Measurements from ENCODE around the gene SND1.
"Not testable (repeated sequence)": the region's sequence is repeated elsewhere in the genome, so short reads cannot be mapped to it uniquely, and the experiment has no call there.

The SND1 gene

DNA sequence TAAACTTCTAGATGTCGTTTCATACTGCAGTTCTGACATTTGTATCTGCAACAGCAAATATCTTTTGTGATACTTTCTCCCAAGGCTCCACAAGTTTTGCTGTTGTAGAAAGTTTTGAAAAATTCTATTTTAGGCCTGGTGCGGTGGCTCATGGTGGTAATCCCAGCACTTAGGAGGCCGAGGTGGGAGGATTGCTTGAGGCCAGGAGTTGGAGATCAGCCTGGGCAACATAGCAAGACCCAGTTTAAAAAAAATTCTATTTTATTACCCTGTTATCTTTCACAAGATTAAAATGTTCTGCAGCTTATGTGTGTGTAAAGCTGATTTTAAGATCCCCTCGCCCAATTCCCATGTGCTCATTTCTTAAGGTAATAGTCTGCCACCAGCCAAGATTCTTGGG is 1.4 kb downstream of the SND1 start:
- DNase-seq = no peak

DNA sequence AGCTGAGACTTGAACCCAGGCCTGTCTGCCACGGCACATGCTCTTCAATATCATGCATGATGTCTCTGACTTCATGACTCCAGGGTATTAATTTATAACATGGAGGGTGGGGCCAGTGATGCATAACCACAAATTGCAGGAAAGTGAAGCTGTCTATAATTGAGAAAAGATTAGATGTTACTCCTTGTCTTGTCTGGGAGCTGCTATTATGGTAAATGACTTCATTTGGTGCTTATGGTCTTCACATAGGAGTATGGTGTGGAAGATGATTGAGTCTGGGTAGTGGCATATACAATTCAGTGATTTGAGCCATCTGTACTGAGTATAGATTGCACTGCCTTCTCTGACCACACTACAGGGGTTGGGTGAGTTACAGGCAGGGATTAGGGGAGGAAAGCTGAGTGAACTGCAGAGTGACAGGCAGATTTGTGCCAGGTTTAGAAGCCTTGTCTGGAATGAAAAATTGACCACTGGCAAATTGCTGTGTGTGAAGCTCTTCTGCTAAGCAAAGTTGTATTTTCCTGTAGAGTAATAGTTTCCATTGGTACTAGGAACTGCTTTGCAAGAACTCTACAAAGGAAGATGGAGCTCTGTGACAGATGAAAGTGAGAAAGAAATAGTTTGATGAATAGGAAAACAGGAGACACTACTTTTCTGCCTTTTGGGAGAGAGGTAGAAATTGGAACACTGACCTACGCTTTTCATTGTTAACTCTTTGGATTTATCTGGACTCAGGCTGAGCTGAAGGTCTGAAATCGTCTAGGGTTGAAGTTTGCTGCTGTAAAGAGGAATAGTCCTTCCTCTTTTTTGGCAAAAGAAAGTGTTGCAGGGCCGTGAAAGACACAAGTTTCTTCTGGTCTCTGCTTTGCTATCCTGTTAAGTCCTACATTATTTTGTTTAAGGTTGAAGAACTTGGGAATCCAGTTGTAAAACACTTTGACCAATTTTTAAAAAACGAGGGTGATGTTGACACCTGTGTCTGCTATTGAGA is 2.7 kb downstream of the SND1 start:
- DNase-seq = peak; percentile 10

DNA sequence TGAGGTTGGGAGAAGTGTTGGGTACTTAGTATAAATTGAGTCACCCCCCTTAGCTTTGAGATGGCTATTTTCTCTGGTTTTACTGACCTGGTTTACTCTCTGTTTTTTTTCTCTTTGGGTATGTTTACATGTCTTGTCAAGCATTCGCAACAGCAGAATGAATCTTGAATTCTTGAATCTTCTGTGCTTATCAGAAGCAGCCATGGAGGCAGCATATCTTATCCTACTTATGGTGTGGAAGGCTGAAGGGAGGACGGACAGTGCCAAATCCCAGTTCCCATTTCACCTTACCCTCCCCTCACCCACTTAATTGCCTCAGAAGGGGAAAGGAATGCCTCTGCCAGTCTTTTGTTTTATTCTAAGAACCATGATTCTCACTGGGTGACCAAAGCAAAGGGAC is 3.7 kb downstream of the SND1 start:
- DNase-seq = no peak

DNA sequence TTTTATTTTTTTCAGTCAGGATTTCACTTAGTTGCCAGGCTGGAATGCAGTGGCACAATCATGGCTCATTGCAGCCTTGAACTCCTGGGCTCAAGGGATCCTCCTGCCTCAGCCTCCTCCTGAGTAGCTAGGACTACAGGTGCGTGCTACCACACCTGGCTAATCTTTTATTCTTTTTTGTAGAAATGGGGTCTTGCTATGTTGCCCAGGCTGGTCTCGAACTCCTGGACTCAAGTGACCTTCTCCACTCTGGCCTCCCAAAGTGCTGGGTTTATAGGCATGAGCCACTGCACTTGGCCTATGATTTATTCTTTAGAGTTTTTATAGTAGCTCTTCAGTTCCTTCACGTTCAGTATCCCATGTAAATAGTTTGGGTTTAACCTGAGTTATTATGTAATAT is 5.5 kb downstream of the SND1 start:
- no peak for DNase-seq

DNA sequence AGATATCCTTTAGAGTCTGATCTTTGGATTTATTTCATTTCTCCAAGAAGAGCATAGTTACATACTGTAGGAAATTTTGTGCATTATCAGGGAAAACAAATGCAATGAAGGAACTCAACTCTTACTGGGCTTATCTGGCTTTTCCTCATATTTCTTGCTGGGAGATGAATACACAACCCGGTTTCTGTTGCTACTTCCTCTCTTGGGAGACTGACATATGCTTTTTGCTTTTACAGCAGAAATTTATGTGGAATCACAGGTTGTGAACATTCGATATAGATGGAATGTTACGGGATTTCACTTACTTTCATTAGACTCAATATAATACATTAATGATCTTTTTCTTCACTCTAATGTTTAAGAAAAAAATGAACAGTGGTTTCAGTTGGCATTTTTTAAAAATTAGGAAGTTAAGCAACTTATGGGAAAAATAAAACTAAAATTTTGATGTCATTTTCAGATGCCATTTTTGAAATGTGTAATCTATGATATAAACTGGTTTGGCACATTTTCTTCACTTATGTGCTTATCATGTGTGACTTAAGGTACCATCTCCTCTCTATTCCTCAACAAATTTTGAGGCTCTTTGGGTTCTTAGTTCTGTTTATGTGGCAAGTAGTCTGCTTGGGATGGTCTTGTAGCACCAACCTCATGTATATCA is 7.1 kb downstream of the SND1 start:
- no peak for DNase-seq

DNA sequence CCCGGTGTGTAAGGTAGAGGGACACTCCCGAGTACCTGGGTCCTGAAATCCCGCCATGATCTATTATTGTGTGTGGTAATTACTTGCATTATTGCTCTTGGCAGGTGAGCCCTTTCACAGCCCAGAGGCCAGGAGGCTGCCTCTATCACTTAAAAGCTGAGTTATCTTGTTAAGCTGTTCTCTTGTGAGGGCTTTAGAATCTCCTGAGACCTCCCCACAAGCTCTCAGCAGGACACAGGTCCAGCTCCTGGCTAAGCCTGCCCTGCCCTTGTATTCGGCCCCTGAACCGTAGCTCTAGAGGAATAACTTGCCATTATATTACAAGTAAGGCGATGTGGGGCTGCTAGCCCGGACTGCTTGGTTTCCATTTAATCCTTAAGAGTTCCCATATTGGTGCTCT is 13.9 kb downstream of the SND1 start:
- no peak for DNase-seq

DNA sequence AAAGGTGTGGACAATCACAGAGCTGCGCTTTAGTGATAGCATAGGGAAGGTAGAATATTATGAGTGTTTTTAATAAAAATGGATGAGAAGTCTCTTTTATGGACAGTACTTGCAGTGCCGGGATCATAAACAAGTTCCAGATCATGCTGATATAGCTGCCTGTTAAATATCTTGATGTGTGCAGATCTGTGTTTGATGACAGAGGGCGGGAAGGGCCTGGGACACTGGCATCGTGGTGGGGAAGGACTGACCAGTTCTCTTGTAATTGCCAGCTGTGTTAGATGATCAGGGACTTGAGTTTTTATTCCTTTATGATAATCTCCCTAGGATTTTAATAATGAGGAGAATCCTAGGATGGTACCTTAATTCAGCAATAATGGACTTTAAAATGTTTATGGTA is 14.6 kb downstream of the SND1 start:
- DNase-seq = no peak

DNA sequence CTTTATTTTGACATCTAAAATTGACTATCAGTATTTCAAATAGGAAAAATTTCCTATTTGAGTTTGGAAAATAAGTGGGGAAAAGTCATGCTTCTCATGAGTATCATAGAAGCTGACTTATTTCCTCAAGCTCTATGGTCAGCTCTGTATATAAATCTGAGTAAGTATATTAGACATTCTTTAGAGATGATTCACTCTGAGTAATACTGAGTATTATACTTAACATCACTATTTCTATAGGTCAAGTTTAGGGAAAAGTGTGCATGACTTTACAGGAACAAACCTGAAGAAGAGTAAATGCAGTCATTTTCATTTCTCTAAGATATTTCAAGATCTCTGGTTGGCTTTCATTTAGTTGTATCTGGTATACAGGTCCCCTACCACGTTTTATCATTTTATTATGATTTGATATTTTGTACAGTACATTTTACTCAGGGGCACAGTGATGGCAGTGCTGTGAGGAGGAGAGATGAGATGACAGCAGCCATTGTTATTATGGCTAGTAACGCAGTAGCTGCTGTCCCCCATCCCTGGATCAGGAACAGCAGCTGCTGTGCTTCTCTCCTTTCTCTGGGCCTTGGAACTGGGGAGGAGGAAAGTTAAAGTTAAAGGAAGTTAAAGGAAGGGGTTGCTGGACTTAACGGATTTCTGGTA is 15.2 kb downstream of the SND1 start:
- DNase-seq = no peak

DNA sequence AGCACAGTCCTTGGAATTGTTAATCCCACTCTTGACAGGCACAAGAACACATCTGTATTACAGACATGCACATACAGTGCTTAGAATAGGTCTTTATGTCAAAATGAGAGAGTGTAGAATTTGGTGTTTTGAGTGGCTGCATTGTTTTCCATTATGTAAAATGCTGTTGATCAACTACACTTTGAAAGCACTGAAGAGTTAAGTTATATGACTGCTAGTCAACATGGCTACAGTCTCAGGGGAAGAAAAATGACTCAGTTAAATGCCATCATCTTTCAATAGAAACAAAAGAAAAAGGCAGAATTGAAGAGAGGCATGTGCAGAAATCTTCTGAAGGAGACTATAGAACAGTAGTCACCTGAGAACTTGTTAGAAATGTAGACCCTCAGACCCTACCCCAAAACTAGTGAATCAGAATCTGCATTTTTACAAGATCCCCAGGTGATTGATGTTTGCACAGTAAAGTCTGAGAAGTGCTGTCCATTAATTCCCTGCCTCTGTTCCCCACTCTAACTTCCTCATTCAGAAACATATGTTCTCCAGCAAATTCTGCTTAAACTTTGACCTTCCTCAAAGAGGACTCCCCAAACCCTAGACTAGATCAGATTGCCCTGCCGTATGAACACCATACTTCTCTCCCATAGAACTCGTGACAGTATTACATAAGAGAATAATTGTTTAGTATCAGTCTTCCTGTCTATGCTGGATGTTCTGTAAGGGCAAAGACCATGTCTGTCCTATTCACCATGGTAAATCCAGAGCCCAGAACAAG is 16.0 kb downstream of the SND1 start:
- no peak for DNase-seq

DNA sequence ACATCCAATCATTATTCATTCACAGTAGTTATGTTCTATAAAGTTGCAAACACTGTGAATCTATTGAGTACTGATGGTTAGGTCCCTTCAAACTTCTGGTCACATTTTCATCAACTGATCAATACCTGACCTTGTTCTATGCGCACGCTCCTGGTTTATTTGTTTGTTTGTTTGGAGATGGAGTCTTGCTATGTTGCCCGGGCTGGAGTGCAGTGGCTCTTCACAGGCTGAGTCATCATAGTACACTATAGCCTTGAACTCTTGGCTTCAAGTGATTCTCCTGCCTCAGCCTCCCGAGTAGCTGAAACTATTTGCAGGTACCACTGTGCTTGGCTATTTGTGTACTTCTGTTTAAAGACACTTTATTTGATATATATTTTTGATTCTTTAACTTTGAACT is 19.3 kb downstream of the SND1 start:
- no peak for DNase-seq

DNA sequence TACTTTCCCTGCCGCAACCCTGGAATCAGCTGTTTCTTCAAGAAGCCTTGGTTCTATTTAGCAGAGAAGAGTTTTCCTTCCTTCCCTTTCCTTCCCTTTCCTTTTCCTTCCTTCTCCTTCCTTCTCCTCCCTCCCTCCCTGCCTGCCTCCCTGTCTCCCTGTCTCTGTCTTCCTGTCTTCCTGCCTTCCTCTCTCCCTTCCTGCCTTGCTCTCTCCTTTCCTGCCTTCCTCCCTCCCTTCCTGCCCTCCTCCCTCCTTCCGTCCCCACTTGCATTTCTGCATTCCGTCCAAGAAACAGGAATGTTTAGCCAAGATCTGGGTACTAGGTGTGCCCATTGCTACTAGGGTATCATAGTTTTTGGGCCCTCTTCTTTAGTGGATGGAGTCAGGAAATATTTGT is 21.9 kb downstream of the SND1 start:
- no peak for DNase-seq

DNA sequence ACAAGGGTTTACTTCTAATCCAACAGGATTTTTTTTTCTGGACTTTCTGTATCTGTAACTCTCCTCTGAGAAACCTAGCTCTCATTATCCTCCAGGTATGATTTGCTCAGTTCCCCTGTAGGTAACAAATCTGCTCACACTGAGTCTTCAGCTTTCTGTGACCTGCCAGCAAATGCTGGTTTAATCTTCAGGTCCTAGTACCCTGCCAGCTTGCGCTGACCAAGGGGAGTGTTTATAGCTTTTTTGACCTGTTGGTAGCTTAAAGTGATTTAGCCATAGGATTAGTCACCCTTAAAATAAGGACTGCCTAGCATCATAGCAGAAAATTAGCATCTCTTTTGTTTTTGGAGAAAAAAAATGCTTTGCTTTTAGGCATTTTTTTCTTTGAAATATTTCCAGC is 22.4 kb downstream of the SND1 start:
- DNase-seq = no peak

DNA sequence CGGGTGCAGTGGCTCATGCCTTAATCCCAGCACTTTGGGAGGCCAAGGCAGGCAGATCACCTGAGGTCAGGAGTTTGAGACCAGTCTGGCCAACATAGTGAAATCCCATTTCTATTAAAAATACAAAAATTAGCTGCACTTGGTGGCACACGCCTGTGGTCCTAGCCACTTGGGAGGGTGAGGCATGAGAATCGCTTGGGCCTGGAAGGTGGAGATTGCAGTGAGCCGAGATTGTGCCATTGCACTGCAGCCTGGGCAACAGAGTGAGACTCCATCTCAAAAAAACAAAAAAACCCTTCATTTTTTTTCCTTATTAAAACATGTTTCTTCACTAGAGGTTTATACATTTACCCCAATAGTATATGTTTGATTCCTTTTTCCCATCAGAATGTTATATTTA is 22.9 kb downstream of the SND1 start:
- not testable (repeated sequence) for DNase-seq

DNA sequence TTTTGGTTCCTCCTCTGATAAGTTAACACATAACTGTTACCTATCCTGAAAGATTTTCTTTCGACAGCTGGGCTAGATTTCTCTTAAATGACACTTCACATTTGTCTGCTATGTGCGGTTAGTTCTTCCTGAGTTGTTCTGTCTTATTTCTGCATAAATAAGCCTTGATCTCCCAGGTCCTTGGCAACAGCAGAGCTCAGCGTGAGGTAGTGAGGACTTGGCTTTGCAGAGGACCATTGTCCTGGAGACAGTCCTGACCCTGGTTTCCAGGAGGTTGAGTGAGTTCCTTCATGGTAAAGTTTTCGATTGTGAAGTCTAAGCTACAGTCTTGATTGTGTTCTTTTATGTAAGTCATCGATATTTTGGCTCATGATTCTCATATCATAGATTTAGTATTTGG is 23.7 kb downstream of the SND1 start:
- no peak for DNase-seq

DNA sequence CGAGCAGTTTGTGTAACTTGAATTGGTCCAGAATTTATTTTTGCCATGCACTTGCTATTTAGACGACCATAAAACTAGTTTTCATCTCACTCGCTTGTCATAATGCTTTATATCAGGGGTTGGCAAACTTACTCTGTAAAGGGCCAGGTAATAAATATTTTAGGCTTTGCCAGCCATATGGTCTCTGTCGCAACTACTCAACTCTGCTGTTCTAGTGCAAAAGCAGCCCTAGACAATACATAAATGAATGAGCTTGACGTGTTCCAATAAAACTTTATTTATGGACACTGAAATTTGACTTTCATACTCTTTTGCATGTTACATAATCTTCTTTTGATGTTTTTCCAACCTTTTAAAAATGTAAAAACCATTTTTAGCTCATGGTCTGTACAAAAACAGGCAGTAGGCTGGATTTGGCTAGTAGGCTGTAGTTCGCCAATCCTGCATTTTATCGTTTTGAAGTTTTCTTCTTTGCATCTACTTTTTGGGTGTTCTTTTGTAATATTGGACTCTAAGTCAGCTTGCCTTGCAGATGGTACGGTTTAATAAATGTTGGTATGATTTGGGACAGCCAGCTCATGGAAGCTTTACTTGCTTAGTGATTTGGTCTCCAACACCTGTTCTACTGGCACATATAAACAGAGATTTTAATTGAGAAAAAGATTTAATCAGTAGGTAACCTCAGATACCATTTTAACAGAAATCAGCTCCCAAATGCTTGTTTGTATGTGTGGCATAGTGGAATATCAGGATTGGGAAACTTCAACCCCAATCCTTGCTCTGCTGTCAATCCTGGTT is 25.6 kb downstream of the SND1 start:
- no peak for DNase-seq

DNA sequence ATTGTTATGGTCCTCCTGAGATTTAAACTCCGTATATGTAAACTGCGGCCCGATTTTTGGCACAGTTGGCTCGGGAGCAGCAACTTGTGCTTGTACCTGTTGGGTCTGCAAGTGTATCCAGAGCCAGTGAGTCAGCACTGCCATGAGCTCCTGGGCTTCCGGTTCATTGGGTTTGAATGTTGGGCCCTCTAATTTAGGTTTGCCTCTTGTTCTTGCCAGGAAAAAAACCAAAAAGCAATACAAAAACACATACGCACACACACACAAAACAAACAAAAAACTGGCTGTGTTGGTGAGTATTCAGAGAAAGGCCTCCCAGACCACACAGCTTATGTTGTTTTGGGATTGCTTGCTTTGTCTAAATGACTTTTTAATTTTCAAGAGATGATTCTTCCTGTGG is 26.3 kb downstream of the SND1 start:
- DNase-seq = no peak

DNA sequence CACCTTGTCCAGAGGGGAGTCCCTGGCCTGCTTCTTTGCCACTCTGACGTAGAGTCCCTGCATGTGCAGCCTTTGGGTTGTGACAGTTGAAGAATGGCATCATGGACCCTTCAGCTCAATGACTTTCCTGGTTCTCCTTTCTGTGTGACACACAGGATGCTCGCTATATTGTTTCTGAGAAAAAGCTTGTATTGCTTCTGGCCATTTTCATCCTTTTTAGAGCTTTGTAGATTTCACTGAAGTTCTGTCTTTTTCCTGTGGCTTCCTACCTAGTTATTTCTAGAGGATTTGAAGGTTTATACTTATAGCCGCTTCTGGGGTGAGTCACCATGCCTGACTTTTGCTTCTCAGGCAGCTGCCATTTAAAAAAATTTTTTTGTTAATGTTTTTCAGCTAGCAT is 27.0 kb downstream of the SND1 start:
- DNase-seq = no peak

DNA sequence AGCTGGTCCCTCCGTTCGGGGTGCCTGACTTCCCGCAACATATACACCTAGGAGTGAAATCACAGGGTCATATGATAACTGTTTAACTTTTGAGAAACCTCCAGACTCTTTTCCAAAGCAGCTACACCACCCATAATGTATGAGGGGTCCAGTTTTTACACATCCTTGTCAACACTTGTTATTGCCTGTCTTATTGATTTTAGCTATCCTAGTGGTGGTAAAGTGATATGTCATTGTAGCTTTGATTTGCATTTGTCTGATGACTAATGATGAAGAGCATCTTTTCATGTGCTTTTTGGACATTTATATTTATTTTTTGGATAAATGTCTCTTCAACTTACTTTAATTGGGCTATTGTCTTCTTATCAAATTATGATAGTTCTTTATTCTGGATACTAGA is 29.0 kb downstream of the SND1 start:
- no peak for DNase-seq

DNA sequence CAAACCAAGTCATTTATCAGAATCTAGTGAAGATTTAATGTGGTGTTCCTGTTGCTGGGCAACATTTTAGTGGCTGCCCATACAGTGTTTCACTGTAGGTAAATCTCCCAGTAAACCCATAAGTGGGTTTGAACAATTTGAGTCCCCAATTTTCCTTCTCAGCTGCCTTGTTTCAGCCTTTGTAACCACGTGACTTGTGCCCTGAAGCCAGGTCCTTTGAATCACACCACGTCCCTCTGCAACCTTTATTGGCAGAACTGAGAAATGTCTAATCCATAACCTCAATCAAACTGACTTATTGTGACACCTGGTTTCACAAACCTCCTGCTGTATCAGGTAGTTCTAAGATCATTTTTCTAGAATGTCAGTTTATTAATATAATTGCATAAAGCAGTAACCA is 30.1 kb downstream of the SND1 start:
- no peak for DNase-seq

DNA sequence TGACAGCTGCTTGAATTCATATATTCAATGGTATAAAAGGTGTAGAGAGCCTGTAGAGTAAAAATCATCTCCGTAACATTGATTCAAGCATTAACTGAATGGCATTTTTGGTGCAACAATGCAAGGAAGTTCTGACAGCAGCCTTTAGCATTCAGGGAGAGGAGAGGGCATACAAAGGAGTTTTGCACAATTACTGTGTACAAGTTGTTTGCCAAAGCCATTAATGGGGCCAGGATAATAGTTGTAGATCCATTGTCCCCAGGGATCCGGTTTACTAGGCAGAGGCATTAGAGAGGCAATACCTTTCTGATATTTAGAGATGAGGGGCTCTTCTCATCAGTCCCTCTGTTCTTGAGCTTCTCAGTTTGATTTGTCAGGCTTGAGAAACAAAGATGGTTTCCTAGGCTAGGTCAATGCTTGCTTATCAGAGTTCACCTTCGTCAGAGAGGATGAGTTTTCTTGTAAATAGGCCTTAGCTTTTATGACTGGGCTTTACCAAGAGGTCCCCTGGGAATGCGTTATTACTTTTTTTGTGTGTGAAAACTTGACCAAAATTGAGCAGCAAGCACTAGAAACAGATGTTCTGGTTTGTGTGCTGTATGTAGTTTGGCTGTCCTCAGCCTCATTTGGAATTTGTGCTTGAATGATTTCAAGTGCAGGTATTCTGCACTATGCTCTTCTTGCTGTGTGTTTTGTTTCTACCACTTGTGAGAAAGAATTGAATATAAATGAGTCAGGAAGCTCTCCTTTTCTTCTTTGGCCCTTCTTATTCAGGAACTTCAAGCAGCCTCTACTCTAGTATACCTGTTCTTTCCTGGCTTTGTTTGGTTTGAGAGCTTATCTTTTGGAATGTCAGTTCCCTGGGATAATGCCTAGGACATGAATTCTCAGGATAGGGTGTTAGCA is 32.0 kb downstream of the SND1 start:
- no peak for DNase-seq

DNA sequence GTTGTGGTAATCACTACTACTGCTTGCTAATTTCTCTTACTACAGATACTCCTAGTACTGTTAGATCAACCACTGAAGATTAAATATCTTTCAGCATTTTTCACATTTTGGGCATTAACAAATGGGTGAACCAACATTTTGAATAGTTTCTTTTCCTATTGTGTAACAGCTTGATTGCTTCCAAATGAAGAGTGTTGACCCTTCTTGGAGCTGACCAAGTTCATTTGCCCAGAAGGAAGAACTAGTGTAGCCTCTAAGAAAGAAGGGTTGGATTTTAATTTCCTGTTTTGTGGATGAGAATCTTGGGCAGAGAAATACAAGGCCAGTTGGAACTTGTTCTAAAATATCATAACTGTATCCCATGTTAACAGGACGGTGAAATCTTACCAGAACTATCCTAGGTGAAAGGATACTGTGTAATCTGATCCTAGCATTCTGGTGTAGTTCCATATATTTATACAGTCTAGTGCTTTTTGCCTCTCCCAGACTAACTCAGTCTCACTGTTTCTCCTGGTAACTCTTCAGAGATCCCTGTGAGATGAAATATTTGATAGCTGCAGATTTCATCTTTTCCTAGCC is 37.3 kb downstream of the SND1 start:
- DNase-seq = no peak
